ENCODE results near the gene SULT1B1.

The SULT1B1 gene

DNA sequence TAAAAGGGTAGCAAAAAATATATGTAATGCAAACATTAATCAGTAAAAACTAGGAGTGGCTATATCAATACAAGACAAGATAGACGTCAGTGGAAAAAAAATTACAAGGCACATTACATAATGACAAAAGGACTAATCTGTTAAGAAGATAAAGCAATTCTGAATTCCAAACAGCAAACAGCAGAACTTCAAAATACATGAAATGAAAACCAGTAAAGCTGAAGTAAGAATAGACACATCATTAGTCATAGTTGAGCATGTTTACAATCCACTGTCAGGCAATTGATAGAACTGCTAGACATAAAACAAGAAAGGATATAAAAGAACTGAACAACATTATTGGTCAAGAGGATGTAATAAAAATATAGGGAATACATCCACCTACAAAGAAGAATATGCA lies 12.2 kb downstream of the SULT1B1 start:
- no peak for DNase-seq

DNA sequence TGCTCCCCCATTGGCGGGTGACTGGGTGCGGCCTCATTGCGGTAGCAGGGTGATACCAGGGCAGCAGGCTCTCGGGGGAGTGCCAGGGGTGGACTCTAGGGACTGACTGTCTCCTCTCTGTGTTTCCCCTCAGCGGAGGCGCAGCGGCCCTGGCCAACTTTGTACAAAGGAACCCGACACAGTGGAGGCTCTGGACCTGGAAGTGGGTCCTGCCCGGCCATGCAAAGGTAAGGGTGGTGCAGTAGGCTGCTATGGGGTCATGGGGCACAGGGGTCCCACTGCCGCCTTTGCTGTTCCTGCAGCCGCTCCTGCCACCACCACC lies 16.3 kb downstream of the SULT1B1 start:
- DNase-seq = no peak

DNA sequence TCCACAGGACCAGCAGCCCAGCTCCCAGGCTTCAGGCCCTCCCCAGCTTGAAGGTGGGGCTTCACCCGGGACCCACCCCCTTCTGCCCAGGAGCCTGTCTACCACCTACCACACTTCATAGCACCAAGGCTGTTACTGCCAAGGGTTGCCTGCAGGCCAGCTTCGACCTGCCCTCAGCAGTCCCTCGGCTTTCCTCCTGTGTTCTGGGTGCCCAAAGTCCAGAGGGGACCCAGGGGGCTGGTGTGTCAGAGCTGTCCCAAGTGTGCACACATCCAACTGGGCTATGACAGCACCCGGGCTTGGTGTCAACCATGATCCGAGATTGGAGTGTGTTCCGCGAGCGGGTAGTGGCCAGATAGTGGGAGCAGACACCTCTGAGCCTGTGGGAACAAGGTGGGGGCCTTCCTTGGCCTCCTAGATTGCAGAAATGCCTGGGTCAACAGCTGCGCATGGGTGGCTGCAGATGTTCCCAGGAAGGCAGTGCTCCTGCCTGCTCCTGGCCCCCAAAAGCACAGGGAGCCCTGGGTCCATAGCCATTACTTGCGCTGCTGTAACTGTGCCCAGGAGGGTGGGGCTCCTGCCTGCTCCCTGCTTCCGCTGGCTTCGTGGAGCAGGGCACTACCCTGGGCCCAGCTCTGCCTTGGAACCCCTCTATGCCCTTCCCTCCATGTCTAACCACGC lies 16.8 kb downstream of the SULT1B1 start:
- DNase-seq = no peak

DNA sequence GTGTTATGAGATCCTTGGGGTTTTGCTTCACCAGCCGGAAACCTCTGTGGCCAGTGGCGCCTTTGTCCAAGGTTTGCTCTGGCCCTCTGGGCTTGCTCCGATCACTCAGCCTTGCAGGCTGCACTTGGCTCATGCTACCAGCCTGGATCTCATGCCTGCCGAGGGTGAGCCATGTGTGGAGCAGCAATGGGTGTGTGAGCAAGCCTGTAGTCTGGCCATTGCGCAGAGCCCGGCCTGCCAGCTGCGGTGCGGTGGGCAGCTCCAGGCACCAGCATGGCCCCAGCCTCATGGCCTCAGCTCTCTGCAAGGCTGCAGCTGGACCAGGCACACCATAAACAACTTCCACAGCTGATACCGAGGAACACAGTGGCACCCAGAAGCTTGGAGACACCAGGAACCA lies 17.8 kb downstream of the SULT1B1 start:
- DNase-seq = no peak

- no peak for DNase-seq
Observed at GRCh38 chr4:69738872-69739271, 21.5 kb downstream of the SULT1B1 start.

- no peak for DNase-seq
Observed at GRCh38 chr4:69735119-69735518, 25.3 kb downstream of the SULT1B1 start.

- DNase-seq = no peak
Observed at GRCh38 chr4:69731847-69732246, 28.6 kb downstream of the SULT1B1 start.

DNA sequence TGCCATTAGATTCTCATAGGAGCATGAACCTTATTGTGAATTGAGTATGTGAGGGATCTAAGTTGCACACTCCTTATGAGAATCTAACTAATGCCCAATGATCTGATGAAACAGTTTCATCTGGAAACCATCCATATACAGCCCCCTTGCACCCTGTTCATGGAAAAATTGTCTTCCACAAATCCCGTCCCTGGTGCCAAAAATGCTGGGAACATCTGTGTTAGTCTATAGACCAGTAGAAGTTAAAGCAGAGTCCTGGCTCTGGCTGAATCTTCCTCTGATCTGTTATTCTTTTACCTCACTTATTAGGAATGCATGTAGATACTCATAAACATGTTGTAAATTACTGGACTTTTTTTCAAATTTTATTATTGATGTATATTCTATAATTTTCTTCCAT lies 29.2 kb downstream of the SULT1B1 start:
- DNase-seq = no peak

GRCh38 chr4:69730002-69730401 lies 30.4 kb downstream of the SULT1B1 start:
- no peak for DNase-seq

- DNase-seq = no peak
Observed at GRCh38 chr4:69727926-69728325, 32.5 kb downstream of the SULT1B1 start.

- DNase-seq = no peak
Observed at GRCh38 chr4:69727426-69727825, 33.0 kb downstream of the SULT1B1 start.

- no peak for DNase-seq
Observed at GRCh38 chr4:69726971-69727370, 33.4 kb downstream of the SULT1B1 start.

DNA sequence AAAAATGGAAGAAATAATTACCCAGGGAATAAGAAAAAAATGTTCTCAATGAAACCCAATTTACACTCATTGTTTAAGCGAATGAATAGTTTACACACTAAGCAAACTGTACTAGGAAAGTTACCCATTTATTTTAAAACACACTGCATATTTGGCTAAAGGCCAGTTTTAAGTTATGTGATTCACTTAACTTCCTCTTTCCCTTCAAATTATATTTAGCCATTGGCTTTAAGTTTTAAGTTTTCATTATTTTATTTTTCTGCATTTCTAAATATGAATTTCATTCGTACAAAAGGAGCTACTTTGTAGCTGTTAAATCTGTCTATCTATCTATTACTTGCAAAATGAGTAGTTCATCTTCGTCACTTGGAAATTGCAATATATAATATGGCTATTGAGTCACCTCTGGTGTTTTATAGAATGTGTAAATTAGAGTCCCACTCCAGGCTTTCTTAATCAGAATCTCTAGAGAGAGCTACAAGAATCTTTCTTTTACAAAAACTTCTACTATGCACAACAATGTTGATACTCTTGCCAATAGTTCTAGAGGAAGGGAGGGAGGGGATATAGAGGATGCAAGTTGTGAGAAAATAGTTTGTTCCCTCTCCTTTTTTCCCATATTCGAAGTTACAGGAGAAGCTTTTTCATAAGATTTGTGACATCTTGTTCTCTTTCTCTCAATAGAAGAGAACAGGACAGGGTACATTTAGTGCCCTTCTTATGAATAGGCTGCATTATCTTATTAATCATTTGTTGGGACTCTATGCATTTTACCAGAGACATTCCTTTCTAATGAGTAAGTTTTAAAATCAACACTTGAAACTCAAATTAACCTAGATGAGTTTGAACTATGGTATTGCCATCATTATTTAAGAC lies 41.8 kb downstream of the SULT1B1 start:
- DNase-seq = no peak

- DNase-seq = no peak
Observed at GRCh38 chr4:69717778-69718177, 42.6 kb downstream of the SULT1B1 start.

GRCh38 chr4:69716654-69717053 lies 43.8 kb downstream of the SULT1B1 start:
- no peak for DNase-seq

DNA sequence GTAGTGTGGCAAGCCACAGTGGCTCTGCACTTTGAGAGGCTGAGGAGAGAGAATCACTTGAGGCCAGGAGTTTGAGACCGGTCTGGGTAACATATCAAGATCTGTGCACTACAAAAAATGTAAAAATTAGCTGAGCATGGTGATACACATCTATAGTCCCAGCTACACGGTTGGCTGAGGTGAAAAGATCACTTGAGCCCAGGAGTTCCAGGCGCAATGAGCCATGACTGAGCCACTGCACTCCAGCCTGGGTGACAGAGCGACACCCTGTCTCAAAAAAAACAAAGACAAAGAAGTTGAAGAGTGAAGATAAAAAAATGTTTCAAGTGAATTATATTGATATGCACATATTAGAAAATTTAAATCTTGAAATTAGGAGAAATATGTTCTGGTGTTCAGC lies 46.3 kb downstream of the SULT1B1 start:
- DNase-seq = no peak

DNA sequence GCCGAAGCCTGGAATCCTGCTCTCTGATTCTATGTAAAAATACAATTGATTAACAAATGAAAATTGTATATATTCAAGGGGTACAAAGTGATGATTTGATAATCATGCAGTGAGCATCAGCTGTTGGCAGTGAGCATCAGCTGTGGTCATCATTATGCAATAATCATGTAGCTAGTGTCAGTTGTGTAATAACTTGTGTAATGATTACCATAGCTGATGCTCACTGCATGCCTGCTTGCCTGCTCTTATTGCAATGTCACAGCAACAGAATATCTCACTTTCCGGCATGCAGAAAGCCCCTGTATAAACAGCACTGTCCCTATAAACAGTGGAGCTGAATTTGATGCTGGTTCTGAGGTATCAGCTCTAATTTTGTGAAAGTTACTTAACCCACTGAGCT lies 46.8 kb downstream of the SULT1B1 start:
- no peak for DNase-seq

DNA sequence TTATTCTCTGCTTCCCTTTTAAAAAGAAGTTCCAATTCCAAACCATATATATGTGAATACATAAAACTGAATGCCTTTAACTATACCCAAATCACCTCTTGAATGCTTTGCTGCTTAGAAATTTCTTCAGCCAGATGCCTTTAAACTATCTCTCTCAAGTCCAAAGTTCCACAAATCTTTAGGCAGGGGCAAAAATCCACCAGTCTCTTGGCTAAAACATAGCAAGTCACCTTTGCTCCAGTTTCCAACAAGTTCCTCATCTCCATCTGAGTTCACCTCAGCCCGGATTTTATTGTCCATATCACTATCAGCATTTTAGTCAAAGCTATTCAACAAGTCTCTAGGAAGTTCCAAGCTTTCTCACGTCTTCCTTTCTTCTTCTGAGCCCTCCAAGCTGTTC lies 49.8 kb downstream of the SULT1B1 start:
- DNase-seq = no peak

- DNase-seq = no peak
Observed at GRCh38 chr4:69708211-69708610, 52.2 kb downstream of the SULT1B1 start.

DNA sequence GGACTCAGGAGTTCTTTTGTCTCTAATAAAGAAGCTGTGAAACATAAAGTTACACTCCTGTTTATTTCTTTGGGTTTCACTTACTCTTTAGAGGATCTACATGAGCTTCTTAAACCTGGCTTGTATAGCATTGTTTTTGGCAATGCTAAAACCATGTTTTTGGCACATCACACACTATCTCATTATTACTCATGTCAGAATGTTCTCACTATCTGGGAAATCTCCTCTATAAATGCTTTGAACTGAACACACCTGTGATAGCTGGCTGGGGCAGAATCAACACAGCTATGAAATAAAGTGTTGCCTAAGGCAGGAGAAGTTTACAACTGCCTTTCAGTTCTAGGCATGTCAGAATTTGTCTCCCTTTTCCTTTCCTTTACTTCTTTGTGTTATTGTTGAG lies 52.6 kb downstream of the SULT1B1 start:
- DNase-seq = no peak

DNA sequence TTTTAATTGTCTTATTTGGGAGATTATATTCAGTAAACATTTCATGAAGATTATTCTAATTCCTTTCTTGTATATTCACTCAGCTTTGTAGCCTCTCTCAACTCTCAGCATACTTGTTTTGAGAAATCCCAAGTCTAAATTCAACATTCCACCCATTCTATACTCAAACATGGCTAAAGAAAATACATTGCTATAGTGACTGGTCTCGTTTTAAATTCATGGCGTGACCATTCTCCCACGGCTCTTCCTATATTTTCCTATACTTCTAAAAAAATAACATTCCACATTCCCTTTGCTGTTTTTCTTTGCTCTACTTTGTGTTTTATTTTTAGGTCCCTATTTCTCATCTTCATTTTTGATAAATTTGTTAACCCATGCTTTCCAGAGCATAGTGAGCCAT lies 58.2 kb downstream of the SULT1B1 start:
- no peak for DNase-seq

GRCh38 chr4:69701696-69702095 lies 58.7 kb downstream of the SULT1B1 start:
- DNase-seq = no peak

GRCh38 chr4:69697536-69698242 lies 62.7 kb downstream of the SULT1B1 start:
- no peak for DNase-seq

GRCh38 chr4:69689599-69689998 lies 70.8 kb downstream of the SULT1B1 start:
- no peak for DNase-seq

All from activated CD4-positive, alpha-beta T cell treated with anti-CD3 and anti-CD28 coated beads for 48 hours (primary cell).